Adrenal gland (tissue), 5 donors: ENCODE results near the gene TRIP10.

Experiments
- POLR2A ChIP-seq, 2 donors: fragments of 450-650 bp; IDR thresholded peaks; one replicate each; pipeline ENCODE4 v1.6.1; 2017; ENCODE audit warnings: antibody characterized with exemption in 2 of 2, mild to moderate bottlenecking in 2 of 2, moderate library complexity in 1 of 2
- TF ChIP-seq, protein P1 (sequence below), 6 experiments: fragments of 450-650 bp in 4 of 6; fragments of 200-600 bp in 2 of 6; sonication (generic) in 1 of 6; IDR thresholded peaks; 1 replicate in 5 of 6; 2 replicates in 1 of 6; pipeline versions ENCODE4 v1.5.1 to v1.8.0; 2016 to 2021; ENCODE audit warnings: antibody characterized with exemption in 6 of 6, mild to moderate bottlenecking in 2 of 6, moderate library complexity in 1 of 6
- donor health status: DM: no; HTN: no; CAD: no.

- TF ChIP-seq, protein P1, sequence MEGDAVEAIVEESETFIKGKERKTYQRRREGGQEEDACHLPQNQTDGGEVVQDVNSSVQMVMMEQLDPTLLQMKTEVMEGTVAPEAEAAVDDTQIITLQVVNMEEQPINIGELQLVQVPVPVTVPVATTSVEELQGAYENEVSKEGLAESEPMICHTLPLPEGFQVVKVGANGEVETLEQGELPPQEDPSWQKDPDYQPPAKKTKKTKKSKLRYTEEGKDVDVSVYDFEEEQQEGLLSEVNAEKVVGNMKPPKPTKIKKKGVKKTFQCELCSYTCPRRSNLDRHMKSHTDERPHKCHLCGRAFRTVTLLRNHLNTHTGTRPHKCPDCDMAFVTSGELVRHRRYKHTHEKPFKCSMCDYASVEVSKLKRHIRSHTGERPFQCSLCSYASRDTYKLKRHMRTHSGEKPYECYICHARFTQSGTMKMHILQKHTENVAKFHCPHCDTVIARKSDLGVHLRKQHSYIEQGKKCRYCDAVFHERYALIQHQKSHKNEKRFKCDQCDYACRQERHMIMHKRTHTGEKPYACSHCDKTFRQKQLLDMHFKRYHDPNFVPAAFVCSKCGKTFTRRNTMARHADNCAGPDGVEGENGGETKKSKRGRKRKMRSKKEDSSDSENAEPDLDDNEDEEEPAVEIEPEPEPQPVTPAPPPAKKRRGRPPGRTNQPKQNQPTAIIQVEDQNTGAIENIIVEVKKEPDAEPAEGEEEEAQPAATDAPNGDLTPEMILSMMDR (IDR thresholded peaks at IDR 0.05) = no peak
- no peak for TF ChIP-seq POLR2A (IDR thresholded peaks at IDR 0.05)
Observed at GRCh38 chr19:6766357-6767080, 27.0 kb downstream of the TRIP10 start.
